ENCODE results near the gene PAN3. TPM values are rescaled to one million over a fixed set of nuclear protein-coding genes. Genes with fewer than 3 reads are reported as not detected.

Gene PAN3
- total RNA-seq = 18.1 to 19.0 TPM (median 18.7 TPM) in 3 replicates
- long read RNA-seq, partial matches to known transcripts = 0 of 2 reads
- long read RNA-seq, other reads (novel, unspliced or antisense) = 2 of 2 reads

- peaks cover 34% of the 10 kb centered on the region for H3K4me1 Mint-ChIP-seq (ENCODE audit: low read depth)
- peak; percentile 97 for DNase-seq (ENCODE audit: low spot score)
These were observed at the start of gene PAN3 for GRCh38 chr13:28138012-28138755. Gene PAN3 (plus strand): TSS chr13:28138545. CDS start chr13:28138658, 113 bp downstream.

GRCh38 chr13:28089065-28089464, 49.3 kb upstream of the PAN3 start:
- DNase-seq (ENCODE audit: low spot score) = no peak
- Mint-ChIP-seq H3K36me3 (ENCODE audit: low read depth) (peaks cover 2% of the 10 kb centered on the region), H3K9me3 (ENCODE audit: low read depth) (no peaks in the 10 kb centered on the region), H3K27ac (ENCODE audit: unreplicated experiment) (no peak overlapping the region), H3K27me3 (ENCODE audit: low read depth) (peaks cover 42% of the 10 kb centered on the region), H3K4me3 (ENCODE audit: unreplicated experiment) (no peak overlapping the region), H3K4me1 (ENCODE audit: low read depth) (no peaks in the 10 kb centered on the region)
- TF ChIP-seq CTCF (IDR thresholded peaks at IDR 0.05) = no peak

More at GRCh38 chr13:28138012-28138755, at the start of gene PAN3:
- Mint-ChIP-seq H3K4me3 (ENCODE audit: unreplicated experiment) (peak within 1 kb of the TSS; percentile 80), H3K36me3 (ENCODE audit: low read depth) (no peaks in the 10 kb centered on the region), H3K27me3 (ENCODE audit: low read depth) (no peaks in the 10 kb centered on the region), H3K27ac (ENCODE audit: unreplicated experiment) (peak within 1 kb of the TSS; percentile 99), H3K9me3 (ENCODE audit: low read depth) (no peaks in the 10 kb centered on the region)
- TF ChIP-seq CTCF (IDR thresholded peaks at IDR 0.05) = peak; percentile 41

GRCh38 chr13:28092431-28092830, 45.9 kb upstream of the PAN3 start:
- no peak overlapping the region for H3K27ac Mint-ChIP-seq (ENCODE audit: unreplicated experiment)
- no peak overlapping the region for H3K4me3 Mint-ChIP-seq (ENCODE audit: unreplicated experiment)
- peaks cover 47% of the 10 kb centered on the region for H3K27me3 Mint-ChIP-seq (ENCODE audit: low read depth)
- TF ChIP-seq CTCF (IDR thresholded peaks at IDR 0.05) = no peak
- H3K4me1 Mint-ChIP-seq (ENCODE audit: low read depth) = no peaks in the 10 kb centered on the region
- H3K9me3 Mint-ChIP-seq (ENCODE audit: low read depth) = no peaks in the 10 kb centered on the region
- no peak for DNase-seq (ENCODE audit: low spot score)
- H3K36me3 Mint-ChIP-seq (ENCODE audit: low read depth) = peaks cover 2% of the 10 kb centered on the region

- Mint-ChIP-seq H3K4me1 (ENCODE audit: low read depth) (no peaks in the 10 kb centered on the region), H3K36me3 (ENCODE audit: low read depth) (peaks cover 2% of the 10 kb centered on the region), H3K4me3 (ENCODE audit: unreplicated experiment) (no peak overlapping the region), H3K27ac (ENCODE audit: unreplicated experiment) (no peak overlapping the region), H3K27me3 (ENCODE audit: low read depth) (peaks cover 52% of the 10 kb centered on the region), H3K9me3 (ENCODE audit: low read depth) (peaks cover 5% of the 10 kb centered on the region)
- DNase-seq (ENCODE audit: low spot score) = no peak
- no peak for TF ChIP-seq CTCF (IDR thresholded peaks at IDR 0.05)
These were observed 44.5 kb upstream of the PAN3 start for GRCh38 chr13:28093881-28094280.

GRCh38 chr13:28094306-28094705, 44.0 kb upstream of the PAN3 start:
- H3K27me3 Mint-ChIP-seq (ENCODE audit: low read depth) = peaks cover 55% of the 10 kb centered on the region
- no peak overlapping the region for H3K27ac Mint-ChIP-seq (ENCODE audit: unreplicated experiment)
- peaks cover 3% of the 10 kb centered on the region for H3K36me3 Mint-ChIP-seq (ENCODE audit: low read depth)
- H3K4me1 Mint-ChIP-seq (ENCODE audit: low read depth) = no peaks in the 10 kb centered on the region
- peaks cover 6% of the 10 kb centered on the region for H3K9me3 Mint-ChIP-seq (ENCODE audit: low read depth)
- no peak for TF ChIP-seq CTCF (IDR thresholded peaks at IDR 0.05)
- no peak overlapping the region for H3K4me3 Mint-ChIP-seq (ENCODE audit: unreplicated experiment)
- DNase-seq (ENCODE audit: low spot score) = no peak

Data from chondrocyte (in vitro differentiated cells).